ENCODE data around the gene TMEM178B.
"Not testable (repeated sequence)": the region's sequence is repeated elsewhere in the genome, so short reads cannot be mapped to it uniquely, and the experiment has no call there.

Gene TMEM178B

DNA sequence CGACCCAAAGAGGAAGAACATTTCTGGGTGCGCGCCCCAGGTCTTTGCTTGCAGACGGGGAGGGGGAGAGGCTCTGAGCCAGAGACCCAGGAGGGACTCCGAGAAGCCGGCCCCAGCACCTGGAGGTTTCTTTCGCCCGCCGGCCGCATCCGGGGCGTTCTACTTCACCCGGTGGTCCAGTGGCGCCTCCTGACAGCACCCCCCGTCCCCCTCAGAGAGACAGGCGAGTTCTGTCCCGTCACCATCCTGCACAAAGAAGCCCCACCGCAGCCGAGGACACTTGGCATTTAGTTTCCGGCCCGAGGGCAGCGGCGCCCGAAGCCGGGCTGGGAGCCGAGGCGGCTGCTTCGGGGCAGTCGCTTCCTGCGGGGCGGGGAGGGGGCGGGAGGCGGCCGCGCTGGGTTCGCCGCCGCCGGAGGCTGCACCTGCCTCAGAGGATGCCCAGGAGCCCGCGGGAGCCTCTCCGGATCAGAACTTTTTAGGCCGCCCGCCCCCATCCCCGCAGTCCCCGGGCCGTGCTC, at the start of gene TMEM178B:
TMEM178B (plus strand) TSS at position 424 of the 521 bp plus-strand sequence.
- whole genome bisulfite sequencing (ENCODE audit: insufficient coverage, insufficient read length) = no CpG with 5 or more reads among the region's 47 CpGs
- H3K4me1 ChIP-seq (ENCODE audit: control insufficient read depth, insufficient read depth, low read length) = peaks cover 2% of the 10 kb centered on the region; the same call in 1 of the 2 replicates
- H3K9me3 ChIP-seq (ENCODE audit: control insufficient read depth, insufficient read depth, low read length) = no peaks in the 10 kb centered on the region
- DNase-seq (ENCODE audit: low read depth, low spot score) = no peak
- H3K27me3 ChIP-seq (ENCODE audit: control insufficient read depth, insufficient read depth, low read length) = peaks cover 7% of the 10 kb centered on the region; the same call in 1 of the 2 replicates
- peak within 1 kb of the TSS; percentile 51 for H3K4me3 ChIP-seq (ENCODE audit: low read length)
- no peak within 1 kb of the TSS for H3K27ac ChIP-seq (ENCODE audit: low read length)
- no peaks in the 10 kb centered on the region; the same call in 1 of the 2 replicates for H3K36me3 ChIP-seq (ENCODE audit: control insufficient read depth, insufficient read depth, low read length)

DNA sequence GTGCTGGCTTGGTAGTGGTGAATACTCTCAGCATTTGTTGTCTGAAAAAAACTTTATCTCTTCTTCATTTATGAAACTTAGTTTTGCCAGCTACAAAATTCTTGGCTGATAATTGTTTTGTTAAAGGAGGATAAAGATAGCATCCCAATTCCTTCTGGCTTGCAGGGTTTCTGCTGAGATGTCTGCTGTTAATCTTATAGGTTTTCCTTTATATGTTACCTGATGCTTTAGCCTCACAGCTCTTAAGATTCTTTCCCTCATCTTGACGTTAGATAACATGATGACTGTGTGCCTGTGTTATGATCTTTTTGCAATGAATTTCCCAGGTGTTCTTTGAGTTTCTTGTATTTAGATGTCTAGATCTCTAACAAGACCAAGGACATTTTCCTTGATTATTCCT, 49.2 kb upstream of the TMEM178B start:
- Histone ChIP-seq H3K27me3 (ENCODE audit: control insufficient read depth, insufficient read depth, low read length) (no peaks in the 10 kb centered on the region), H3K4me1 (ENCODE audit: control insufficient read depth, insufficient read depth, low read length) (no peaks in the 10 kb centered on the region; the same call in 1 of the 2 replicates), H3K36me3 (ENCODE audit: control insufficient read depth, insufficient read depth, low read length) (no peaks in the 10 kb centered on the region), H3K4me3 (ENCODE audit: low read length) (no peak overlapping the region), H3K9me3 (ENCODE audit: control insufficient read depth, insufficient read depth, low read length) (no peaks in the 10 kb centered on the region), H3K27ac (ENCODE audit: low read length) (no peak overlapping the region)
- no peak for DNase-seq (ENCODE audit: low read depth, low spot score)
- no CpG with 5 or more reads among the region's 1 CpG for WGBS (ENCODE audit: insufficient coverage, insufficient read length)

DNA sequence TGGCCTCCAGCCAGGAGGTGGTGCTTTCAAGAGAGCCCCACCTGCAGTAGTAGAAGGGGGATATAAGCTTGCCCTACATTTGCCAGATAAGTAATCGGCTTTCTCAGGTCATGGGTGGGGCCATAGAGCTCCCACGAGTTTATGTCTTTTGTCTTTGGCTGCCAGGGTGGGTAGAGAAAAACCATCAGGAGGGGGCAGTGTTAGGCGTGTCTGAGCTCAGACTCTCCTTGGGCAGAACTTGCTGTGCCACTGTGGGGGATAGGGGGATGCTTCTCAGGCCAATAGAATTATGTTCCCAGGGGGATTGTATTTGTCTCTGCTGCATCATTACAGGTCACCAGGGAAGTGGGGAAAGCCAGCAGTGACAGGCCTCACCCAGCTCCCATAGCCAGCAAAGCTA, 46.8 kb upstream of the TMEM178B start:
- WGBS (ENCODE audit: insufficient coverage, insufficient read length) = no CpG with 5 or more reads among the region's 3 CpGs
- no peak for DNase-seq (ENCODE audit: low read depth, low spot score)
- H3K36me3 ChIP-seq (ENCODE audit: control insufficient read depth, insufficient read depth, low read length) = no peaks in the 10 kb centered on the region
- no peaks in the 10 kb centered on the region for H3K9me3 ChIP-seq (ENCODE audit: control insufficient read depth, insufficient read depth, low read length)
- H3K4me3 ChIP-seq (ENCODE audit: low read length) = no peak overlapping the region
- no peaks in the 10 kb centered on the region; the same call in 1 of the 2 replicates for H3K4me1 ChIP-seq (ENCODE audit: control insufficient read depth, insufficient read depth, low read length)
- H3K27ac ChIP-seq (ENCODE audit: low read length) = no peak overlapping the region
- H3K27me3 ChIP-seq (ENCODE audit: control insufficient read depth, insufficient read depth, low read length) = no peaks in the 10 kb centered on the region

DNA sequence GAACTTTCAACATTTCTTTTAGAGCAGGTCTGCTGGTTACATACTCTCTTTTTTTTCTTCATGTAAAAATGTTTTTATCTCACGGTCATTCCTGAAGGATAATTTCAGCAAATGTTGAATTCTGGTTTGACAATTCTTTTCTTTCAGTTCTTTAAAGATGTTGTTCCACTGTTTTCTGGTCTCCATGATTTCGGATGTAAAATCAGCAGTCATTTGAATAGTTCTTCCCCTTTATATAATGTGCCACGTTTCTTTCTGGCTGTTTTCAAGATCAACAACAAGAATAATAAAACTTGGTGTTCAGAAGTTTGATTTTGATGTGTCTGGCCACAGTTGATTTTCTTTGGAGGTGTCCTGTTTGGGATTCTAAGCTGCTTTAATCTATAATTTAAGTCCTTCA, 45.1 kb upstream of the TMEM178B start:
- no peak overlapping the region for H3K27ac ChIP-seq (ENCODE audit: low read length)
- no peak for DNase-seq (ENCODE audit: low read depth, low spot score)
- no peaks in the 10 kb centered on the region for H3K9me3 ChIP-seq (ENCODE audit: control insufficient read depth, insufficient read depth, low read length)
- H3K36me3 ChIP-seq (ENCODE audit: control insufficient read depth, insufficient read depth, low read length) = no peaks in the 10 kb centered on the region
- WGBS (ENCODE audit: insufficient coverage, insufficient read length) = no CpG with 5 or more reads among the region's 3 CpGs
- H3K4me1 ChIP-seq (ENCODE audit: control insufficient read depth, insufficient read depth, low read length) = no peaks in the 10 kb centered on the region; the same call in 1 of the 2 replicates
- H3K27me3 ChIP-seq (ENCODE audit: control insufficient read depth, insufficient read depth, low read length) = no peaks in the 10 kb centered on the region
- H3K4me3 ChIP-seq (ENCODE audit: low read length) = no peak overlapping the region

DNA sequence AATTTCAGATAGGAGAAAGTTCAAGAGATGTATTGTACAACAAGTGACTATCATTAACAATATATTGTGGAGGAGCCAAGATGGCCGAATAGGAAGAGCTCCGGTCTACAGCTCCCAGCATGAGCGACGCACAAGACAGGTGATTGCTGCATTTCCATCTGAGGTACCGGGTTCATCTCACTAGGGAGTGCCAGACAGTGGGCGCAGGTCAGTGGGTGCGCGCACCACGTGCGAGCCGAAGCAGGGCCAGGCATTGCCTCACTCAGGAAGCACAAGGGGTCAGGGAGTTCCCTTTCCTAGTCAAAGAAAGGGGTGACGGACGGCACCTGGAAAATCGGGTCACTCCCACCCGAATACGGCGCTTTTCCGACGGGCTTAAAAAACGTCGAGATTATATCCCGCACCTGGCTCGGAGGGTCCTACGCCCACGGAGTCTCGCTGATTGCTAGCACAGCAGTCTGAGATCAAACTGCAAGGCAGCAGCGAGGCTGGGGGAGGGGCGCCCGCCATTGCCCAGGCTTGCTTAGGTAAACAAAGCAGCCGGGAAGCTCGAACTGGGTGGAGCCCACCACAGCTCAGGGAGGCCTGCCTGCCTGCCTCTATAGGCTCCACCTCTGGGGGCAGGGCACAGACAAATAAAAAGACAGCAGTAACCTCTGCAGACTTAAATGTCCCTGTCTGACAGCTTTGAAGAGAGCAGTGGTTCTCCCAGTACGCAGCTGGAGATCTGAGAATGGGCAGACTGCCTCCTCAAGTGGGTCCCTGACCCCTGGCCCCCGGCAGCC, 41.1 kb upstream of the TMEM178B start:
- H3K27me3 ChIP-seq (ENCODE audit: control insufficient read depth, insufficient read depth, low read length); H3K9me3 ChIP-seq (ENCODE audit: control insufficient read depth, insufficient read depth, low read length); DNase-seq (ENCODE audit: low read depth, low spot score); H3K27ac ChIP-seq (ENCODE audit: low read length); H3K36me3 ChIP-seq (ENCODE audit: control insufficient read depth, insufficient read depth, low read length); H3K4me3 ChIP-seq (ENCODE audit: low read length); H3K4me1 ChIP-seq (ENCODE audit: control insufficient read depth, insufficient read depth, low read length): not testable (repeated sequence)
- no CpG with 5 or more reads among the region's 33 CpGs for WGBS (ENCODE audit: insufficient coverage, insufficient read length)

DNA sequence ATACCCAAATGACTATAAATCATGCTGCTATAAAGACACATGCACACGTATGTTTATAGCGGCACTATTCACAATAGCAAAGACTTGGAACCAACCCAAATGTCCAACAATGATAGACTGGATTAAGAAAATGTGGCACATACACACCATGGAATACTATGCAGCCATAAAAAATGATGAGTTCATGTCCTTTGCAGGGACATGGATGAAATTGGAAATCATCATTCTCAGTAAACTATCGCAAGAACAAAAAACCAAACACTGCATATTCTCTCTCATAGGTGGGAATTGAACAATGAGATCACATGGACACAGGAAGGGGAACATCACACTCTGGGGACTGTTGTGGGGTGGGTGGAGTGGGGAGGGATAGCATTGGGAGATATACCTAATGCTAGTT, 35.8 kb upstream of the TMEM178B start:
- H3K27ac ChIP-seq (ENCODE audit: low read length); H3K36me3 ChIP-seq (ENCODE audit: control insufficient read depth, insufficient read depth, low read length); DNase-seq (ENCODE audit: low read depth, low spot score); H3K9me3 ChIP-seq (ENCODE audit: control insufficient read depth, insufficient read depth, low read length); H3K4me3 ChIP-seq (ENCODE audit: low read length); H3K27me3 ChIP-seq (ENCODE audit: control insufficient read depth, insufficient read depth, low read length); H3K4me1 ChIP-seq (ENCODE audit: control insufficient read depth, insufficient read depth, low read length): not testable (repeated sequence)
- WGBS (ENCODE audit: insufficient coverage, insufficient read length) = no CpG with 5 or more reads among the region's 3 CpGs

DNA sequence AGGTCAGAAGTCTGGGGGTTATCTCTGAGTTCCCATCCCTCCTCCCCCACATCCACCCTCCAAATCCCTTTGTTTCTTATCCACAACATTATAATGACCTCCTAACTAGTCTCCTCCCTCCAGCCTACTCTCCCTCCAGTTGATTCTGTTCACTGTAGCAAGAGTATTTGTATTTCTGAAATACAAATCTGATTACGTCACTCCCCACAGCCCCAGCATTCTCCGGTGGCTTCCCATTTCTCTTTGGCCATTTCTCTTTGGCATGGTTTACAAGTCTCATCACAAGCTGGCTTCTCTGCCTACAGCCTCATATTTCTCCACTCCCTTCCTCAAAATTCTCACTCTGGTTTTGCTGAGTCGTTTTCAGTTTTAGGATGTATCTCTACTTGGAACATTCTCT, 34.5 kb upstream of the TMEM178B start:
- no CpG with 5 or more reads among the region's 3 CpGs for WGBS (ENCODE audit: insufficient coverage, insufficient read length)
- Histone ChIP-seq H3K36me3 (ENCODE audit: control insufficient read depth, insufficient read depth, low read length) (no peaks in the 10 kb centered on the region), H3K27ac (ENCODE audit: low read length) (no peak overlapping the region), H3K4me3 (ENCODE audit: low read length) (no peak overlapping the region), H3K9me3 (ENCODE audit: control insufficient read depth, insufficient read depth, low read length) (no peaks in the 10 kb centered on the region; the same call in 1 of the 2 replicates), H3K4me1 (ENCODE audit: control insufficient read depth, insufficient read depth, low read length) (no peaks in the 10 kb centered on the region), H3K27me3 (ENCODE audit: control insufficient read depth, insufficient read depth, low read length) (no peaks in the 10 kb centered on the region)
- DNase-seq (ENCODE audit: low read depth, low spot score) = no peak

DNA sequence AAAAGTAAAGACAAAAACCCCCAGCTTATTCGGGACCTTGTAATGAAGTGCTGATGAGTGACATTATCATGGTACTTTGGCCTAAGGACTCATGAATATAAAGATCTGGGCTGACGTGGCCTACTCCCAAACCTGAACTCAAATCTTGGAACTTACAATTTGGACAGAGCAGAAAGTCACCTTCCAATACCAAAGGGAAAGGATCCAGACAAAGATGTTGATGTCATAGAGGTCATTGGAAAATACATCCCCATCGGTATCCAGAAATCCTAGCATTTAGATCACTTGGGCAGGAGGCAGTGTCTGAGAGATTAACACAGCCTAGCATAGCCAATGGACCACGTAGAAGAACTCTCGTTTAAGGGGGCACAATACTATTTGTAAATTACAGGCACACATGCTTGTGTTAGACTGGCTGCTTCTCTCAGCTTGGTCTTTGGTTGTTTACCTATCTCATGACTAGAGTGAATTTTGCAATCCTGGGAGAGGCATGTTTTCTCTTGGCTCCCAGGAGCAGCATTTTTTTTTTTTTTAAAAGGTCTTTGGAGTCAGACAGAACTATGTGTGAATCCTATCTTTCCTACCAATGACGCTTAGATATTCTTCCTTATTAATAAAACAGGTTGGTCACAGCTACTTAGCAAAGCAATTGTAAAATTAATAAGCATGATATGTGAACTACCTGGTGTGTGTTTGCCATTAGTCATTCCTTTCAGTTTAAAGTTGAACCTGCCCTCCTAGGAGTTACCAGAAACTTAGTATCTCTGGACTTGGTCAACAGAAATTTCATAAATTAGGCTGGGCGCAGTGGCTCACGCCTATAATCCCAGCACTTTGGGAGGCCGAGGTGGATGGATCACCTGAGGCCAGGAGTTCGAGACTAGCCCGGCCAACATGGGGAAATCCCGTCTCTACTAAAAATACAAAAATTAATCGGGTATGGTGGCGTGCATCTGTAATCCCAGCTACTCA, 31.4 kb upstream of the TMEM178B start:
- no CpG with 5 or more reads among the region's 14 CpGs for WGBS (ENCODE audit: insufficient coverage, insufficient read length)
- H3K27me3 ChIP-seq (ENCODE audit: control insufficient read depth, insufficient read depth, low read length) = no peaks in the 10 kb centered on the region
- H3K36me3 ChIP-seq (ENCODE audit: control insufficient read depth, insufficient read depth, low read length) = no peaks in the 10 kb centered on the region
- H3K9me3 ChIP-seq (ENCODE audit: control insufficient read depth, insufficient read depth, low read length) = no peaks in the 10 kb centered on the region; the same call in 1 of the 2 replicates
- H3K27ac ChIP-seq (ENCODE audit: low read length) = no peak overlapping the region
- H3K4me1 ChIP-seq (ENCODE audit: control insufficient read depth, insufficient read depth, low read length) = no peaks in the 10 kb centered on the region
- no peak overlapping the region for H3K4me3 ChIP-seq (ENCODE audit: low read length)
- no peak for DNase-seq (ENCODE audit: low read depth, low spot score)

DNA sequence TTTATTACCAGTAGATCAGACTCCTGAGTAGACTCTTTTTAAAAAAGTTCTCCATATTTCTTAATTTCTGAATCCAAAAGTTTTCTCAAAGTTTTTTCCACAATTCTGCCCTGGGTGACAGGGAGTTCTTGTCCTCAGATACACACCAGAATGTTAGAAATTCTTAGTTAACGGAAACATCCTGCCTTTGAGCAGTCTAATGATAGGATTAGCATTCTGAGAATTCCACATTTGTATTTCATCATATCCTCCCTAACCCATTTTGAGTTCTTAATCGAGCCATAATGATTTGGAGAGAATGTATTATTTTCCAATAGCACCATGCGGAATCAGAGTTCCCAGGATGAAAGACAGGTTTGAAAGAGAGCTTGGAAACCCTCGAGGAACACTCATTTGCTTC, 30.2 kb upstream of the TMEM178B start:
- Histone ChIP-seq H3K27ac (ENCODE audit: low read length) (no peak overlapping the region), H3K36me3 (ENCODE audit: control insufficient read depth, insufficient read depth, low read length) (no peaks in the 10 kb centered on the region), H3K9me3 (ENCODE audit: control insufficient read depth, insufficient read depth, low read length) (no peaks in the 10 kb centered on the region; the same call in 1 of the 2 replicates), H3K27me3 (ENCODE audit: control insufficient read depth, insufficient read depth, low read length) (no peaks in the 10 kb centered on the region), H3K4me1 (ENCODE audit: control insufficient read depth, insufficient read depth, low read length) (no peaks in the 10 kb centered on the region), H3K4me3 (ENCODE audit: low read length) (no peak overlapping the region)
- no peak for DNase-seq (ENCODE audit: low read depth, low spot score)
- no CpG with 5 or more reads among the region's 4 CpGs for WGBS (ENCODE audit: insufficient coverage, insufficient read length)

DNA sequence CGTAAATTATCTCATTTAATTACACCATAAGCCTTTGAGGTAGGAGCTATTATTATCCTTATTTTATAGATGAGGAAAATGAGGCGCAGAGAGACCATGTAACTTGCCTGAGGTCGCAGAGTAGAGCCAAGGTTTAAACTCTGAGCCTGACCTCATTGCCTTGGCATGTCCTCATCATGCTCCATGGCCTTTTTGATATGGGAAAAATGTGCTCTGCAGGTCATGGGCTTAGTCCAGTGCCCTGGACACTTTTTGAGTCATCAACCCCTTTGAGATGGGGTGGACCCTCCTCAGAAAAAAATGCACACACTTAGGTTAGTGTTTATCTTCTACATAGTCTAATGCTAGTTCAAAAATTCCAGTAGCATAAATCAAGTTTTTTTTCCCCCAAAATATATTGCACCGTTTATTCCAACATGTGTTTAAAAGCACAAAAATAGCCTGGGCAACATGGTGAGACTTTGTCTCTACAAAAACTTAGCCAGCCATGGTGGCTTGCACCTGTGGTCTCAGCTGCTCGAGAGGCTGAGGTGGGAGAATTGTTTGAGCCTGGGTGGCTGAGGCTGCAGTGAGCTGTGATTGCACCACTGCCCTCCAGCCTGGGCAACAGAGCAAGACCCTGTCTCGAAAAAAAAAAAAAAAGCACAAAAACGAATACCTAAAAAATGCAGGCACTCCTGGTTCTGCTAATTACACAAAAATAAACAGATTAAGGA, 28.6 kb upstream of the TMEM178B start:
- no peak overlapping the region for H3K27ac ChIP-seq (ENCODE audit: low read length)
- H3K9me3 ChIP-seq (ENCODE audit: control insufficient read depth, insufficient read depth, low read length) = no peaks in the 10 kb centered on the region
- H3K27me3 ChIP-seq (ENCODE audit: control insufficient read depth, insufficient read depth, low read length) = no peaks in the 10 kb centered on the region
- no peaks in the 10 kb centered on the region for H3K36me3 ChIP-seq (ENCODE audit: control insufficient read depth, insufficient read depth, low read length)
- no peak for DNase-seq (ENCODE audit: low read depth, low spot score)
- WGBS (ENCODE audit: insufficient coverage, insufficient read length) = no CpG with 5 or more reads among the region's 7 CpGs
- H3K4me1 ChIP-seq (ENCODE audit: control insufficient read depth, insufficient read depth, low read length) = no peaks in the 10 kb centered on the region
- H3K4me3 ChIP-seq (ENCODE audit: low read length) = no peak overlapping the region
